CD4-positive, CD25-positive, alpha-beta regulatory T cell (primary cell): ENCODE results near the gene RASSF8. TPM values are rescaled to one million over a fixed set of nuclear protein-coding genes. Genes with fewer than 3 reads are reported as not detected.

ENCODE experiments used
- ATAC-seq, 2 donors: fragments of 150-1000 bp; cut with Tn5 transposase; one replicate each; pipeline ENCODE4 v1.10.0; 2021; ENCODE audit warnings: low read depth in 2 of 2, moderate number of reproducible peaks in 2 of 2, moderate library complexity in 1 of 2
- DNase-seq, 3 donors: peaks; one replicate each; pipeline versions ENCODE4 v3.0.0 to v3.0.0-alpha.2; 2012 to 2022; ENCODE audit warnings: mixed read lengths in 1 of 3
- H3K27ac ChIP-seq: one replicate; pipeline ENCODE4 v1.7.0; 2013; ENCODE audit warnings: mild to moderate bottlenecking, low read length; ENCODE audit not compliant: insufficient read depth, poor library complexity, severe bottlenecking
- H3K27me3 ChIP-seq: one replicate; pipeline ENCODE4 v1.7.0; 2013; ENCODE audit warnings: low read length; ENCODE audit not compliant: control insufficient read depth, insufficient read depth
- H3K36me3 ChIP-seq: one replicate; pipeline ENCODE4 v1.7.0; 2013; ENCODE audit warnings: mild to moderate bottlenecking, low read length, moderate library complexity; ENCODE audit not compliant: control insufficient read depth, insufficient read depth
- H3K4me1 ChIP-seq: 2 replicates; pipeline ENCODE4 v1.7.0; 2013; ENCODE audit warnings: mild to moderate bottlenecking, low read length; ENCODE audit not compliant: insufficient read depth, control insufficient read depth, poor library complexity, severe bottlenecking
- H3K4me3 ChIP-seq: one replicate; pipeline ENCODE4 v1.7.0; 2013; ENCODE audit warnings: low read depth, mild to moderate bottlenecking, low read length, moderate library complexity
- H3K9me3 ChIP-seq, 2 experiments: 1 replicate in 1 of 2; 2 replicates in 1 of 2; pipeline ENCODE4 v1.7.0; 2013; ENCODE audit warnings: low read length in 2 of 2, mild to moderate bottlenecking in 1 of 2, moderate library complexity in 1 of 2; ENCODE audit not compliant: control insufficient read depth in 2 of 2
- H3K27ac Mint-ChIP-seq, 3 donors: one replicate each; pipeline ENCODE4 v1.8.0; 2020 to 2022; ENCODE audit warnings: mild to moderate bottlenecking in 3 of 3, mixed read lengths in 3 of 3, moderate library complexity in 2 of 3
- H3K27me3 Mint-ChIP-seq: one replicate; pipeline ENCODE4 v1.8.0; 2022; ENCODE audit warnings: mild to moderate bottlenecking, mixed read lengths
- H3K36me3 Mint-ChIP-seq: one replicate; pipeline ENCODE4 v1.8.0; 2020; ENCODE audit warnings: mixed read lengths
- H3K4me1 Mint-ChIP-seq, 4 donors: one replicate each; pipeline ENCODE4 v1.8.0; 2020 to 2022; ENCODE audit warnings: mixed read lengths in 4 of 4, mild to moderate bottlenecking in 1 of 4
- H3K4me3 Mint-ChIP-seq, 4 donors: one replicate each; pipeline ENCODE4 v1.8.0; 2020 to 2022; ENCODE audit warnings: mild to moderate bottlenecking in 4 of 4, mixed read lengths in 4 of 4, moderate library complexity in 3 of 4
- H3K9me3 Mint-ChIP-seq, 7 donors: one replicate each; pipeline ENCODE4 v1.8.0; 2020 to 2022; ENCODE audit warnings: mixed read lengths in 7 of 7, mild to moderate bottlenecking in 3 of 7, moderate library complexity in 2 of 7
- polyA plus RNA-seq, 4 donors: library from polyadenylated mRNA; unstranded; fragments of 300-500 nt; fragmentation: Illumina TruSeq; gene quantifications; one replicate each; pipeline ENCODE4 v1.2.3, GENCODE V29; 2021
- total RNA-seq: library from RNA; stranded (reverse); gene quantifications from one replicate; pipeline ENCODE4 v1.2.3, GENCODE V29; 2022

Gene RASSF8
- total and polyA plus RNA-seq, 5 donors from 2014 or later: 0.20 TPM; not detected in 4

GRCh38 chr12:26032719-26033241 lies 74.3 kb downstream of the RASSF8 start:
- H3K4me1 ChIP-seq: no peaks in the 10 kb centered on the region
- Mint-ChIP-seq H3K27me3 (peaks cover 8% of the 10 kb centered on the region), H3K27ac (no peak overlapping the region), H3K4me1 (no peaks in the 10 kb centered on the region), H3K9me3 (no peaks in the 10 kb centered on the region), H3K36me3 (no peaks in the 10 kb centered on the region), H3K4me3 (no peak overlapping the region)
- H3K27me3 ChIP-seq: no peaks in the 10 kb centered on the region
- no peak overlapping the region for H3K27ac ChIP-seq
- ATAC-seq (no peak), DNase-seq (no peak)
- H3K36me3 ChIP-seq: no peaks in the 10 kb centered on the region
- H3K4me3 ChIP-seq: no peak overlapping the region
- H3K9me3 ChIP-seq: no peaks in the 10 kb centered on the region

DNA sequence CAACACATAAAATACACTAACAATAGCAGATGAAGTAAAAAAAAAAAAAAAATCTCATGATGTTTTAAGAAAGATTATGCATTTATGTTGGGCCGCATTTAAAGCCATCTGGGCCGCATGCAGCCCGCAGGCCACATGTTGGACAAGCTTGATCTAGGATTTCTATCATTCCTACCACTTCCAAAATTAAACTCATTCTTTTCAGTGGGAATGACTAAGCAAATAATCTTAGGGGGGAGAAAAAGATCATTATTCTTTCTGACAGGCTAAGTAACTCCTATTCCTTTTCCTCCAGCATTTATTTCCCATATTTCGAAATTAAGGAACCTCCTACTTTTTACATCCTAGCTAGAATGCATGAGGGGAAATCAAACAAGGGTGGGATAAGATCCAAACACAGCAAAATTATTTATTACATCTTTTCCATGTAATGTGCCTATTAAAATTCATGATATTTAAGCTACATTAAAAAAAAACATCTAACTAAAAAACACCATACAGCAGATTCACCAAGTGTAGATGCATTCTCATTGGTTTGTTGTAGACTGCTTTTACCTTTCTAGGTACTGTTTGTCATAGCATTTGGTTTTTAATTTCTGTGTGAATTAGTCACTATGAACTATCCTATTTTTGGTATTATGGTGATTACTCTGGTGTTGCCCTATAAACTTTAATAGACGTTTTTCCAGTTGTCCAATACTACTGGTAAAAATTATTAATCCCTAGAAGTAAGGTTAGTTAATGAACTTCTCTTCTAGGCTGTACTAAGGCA lies 76.1 kb downstream of the RASSF8 start:
- Mint-ChIP-seq H3K9me3 (no peaks in the 10 kb centered on the region), H3K4me3 (no peak overlapping the region)

GRCh38 chr12:26036877-26037276 lies 78.4 kb downstream of the RASSF8 start:
- H3K4me1 Mint-ChIP-seq: no peaks in the 10 kb centered on the region
- no peaks in the 10 kb centered on the region for H3K9me3 Mint-ChIP-seq
- Histone ChIP-seq H3K36me3 (no peaks in the 10 kb centered on the region), H3K27ac (no peak overlapping the region), H3K4me1 (no peaks in the 10 kb centered on the region), H3K4me3 (no peak overlapping the region), H3K27me3 (no peaks in the 10 kb centered on the region), H3K9me3 (no peaks in the 10 kb centered on the region)
- no peak for DNase-seq
- no peak overlapping the region for H3K4me3 Mint-ChIP-seq
- H3K36me3 Mint-ChIP-seq: no peaks in the 10 kb centered on the region
- no peak for ATAC-seq
- H3K27ac Mint-ChIP-seq: no peak overlapping the region
- peaks cover 6% of the 10 kb centered on the region for H3K27me3 Mint-ChIP-seq

More for the DNA sequence above, 76.1 kb downstream of the RASSF8 start:
- no peaks in the 10 kb centered on the region for H3K4me1 Mint-ChIP-seq
- H3K27me3 Mint-ChIP-seq: peaks cover 6% of the 10 kb centered on the region
- H3K4me1 ChIP-seq: no peaks in the 10 kb centered on the region
- no peak overlapping the region for H3K4me3 ChIP-seq
- DNase-seq (no peak), ATAC-seq (no peak)
- H3K27me3 ChIP-seq: no peaks in the 10 kb centered on the region
- no peak overlapping the region for H3K27ac ChIP-seq
- no peaks in the 10 kb centered on the region for H3K9me3 ChIP-seq
- no peaks in the 10 kb centered on the region for H3K36me3 ChIP-seq
- H3K27ac Mint-ChIP-seq: no peak overlapping the region
- H3K36me3 Mint-ChIP-seq: no peaks in the 10 kb centered on the region

DNA sequence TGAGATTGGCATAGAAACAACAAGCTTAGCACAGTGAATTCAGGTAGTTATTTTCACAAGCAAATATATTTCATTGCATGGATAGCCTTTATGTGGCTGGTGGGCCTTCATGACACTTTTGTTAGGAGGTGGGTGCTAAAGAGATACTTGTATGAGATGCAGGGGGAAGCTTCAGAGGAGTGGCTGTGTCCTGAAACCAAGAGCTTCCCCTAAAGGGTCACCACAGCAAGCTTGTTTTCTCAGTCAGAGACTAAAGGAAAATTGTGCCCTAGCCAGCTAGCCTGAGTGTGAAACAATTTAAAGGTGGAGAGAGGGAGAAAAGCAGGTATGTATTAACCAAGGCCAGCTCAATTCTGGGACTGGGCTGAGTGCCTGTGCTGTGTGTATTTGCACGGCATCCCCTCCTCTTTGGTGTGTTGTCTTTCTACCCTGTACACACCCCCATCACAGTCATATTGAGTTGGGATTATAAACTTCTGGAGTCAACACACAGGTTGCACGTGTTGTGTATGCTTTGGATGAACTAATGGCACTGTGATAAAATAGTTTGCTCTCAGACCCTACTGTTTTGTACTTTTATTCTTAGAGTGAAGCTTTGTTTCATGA lies 79.2 kb downstream of the RASSF8 start:
- ATAC-seq (no peak), DNase-seq (no peak)
- no peak overlapping the region for H3K27ac ChIP-seq
- no peaks in the 10 kb centered on the region for H3K36me3 ChIP-seq
- H3K9me3 Mint-ChIP-seq: no peaks in the 10 kb centered on the region
- no peak overlapping the region for H3K4me3 Mint-ChIP-seq
- H3K36me3 Mint-ChIP-seq: no peaks in the 10 kb centered on the region
- peaks cover 5% of the 10 kb centered on the region for H3K27me3 Mint-ChIP-seq
- H3K27me3 ChIP-seq: no peaks in the 10 kb centered on the region
- no peak overlapping the region for H3K4me3 ChIP-seq
- no peaks in the 10 kb centered on the region for H3K4me1 Mint-ChIP-seq
- no peaks in the 10 kb centered on the region for H3K9me3 ChIP-seq
- no peak overlapping the region for H3K27ac Mint-ChIP-seq
- H3K4me1 ChIP-seq: no peaks in the 10 kb centered on the region

- H3K4me1 ChIP-seq: no peaks in the 10 kb centered on the region
- no peak for DNase-seq
- H3K9me3 ChIP-seq: no peaks in the 10 kb centered on the region
- H3K27ac Mint-ChIP-seq: no peak overlapping the region
- no peaks in the 10 kb centered on the region for H3K36me3 Mint-ChIP-seq
- peaks cover 6% of the 10 kb centered on the region for H3K27me3 Mint-ChIP-seq
- no peak overlapping the region for H3K4me3 Mint-ChIP-seq
- H3K27ac ChIP-seq: no peak overlapping the region
- no peaks in the 10 kb centered on the region for H3K36me3 ChIP-seq
- ATAC-seq: no peak
- peaks cover 0 to 2% (median 0%) of the 10 kb centered on the region in 7 donors for H3K9me3 Mint-ChIP-seq
- peaks cover 4% of the 10 kb centered on the region for H3K27me3 ChIP-seq
- no peaks in the 10 kb centered on the region for H3K4me1 Mint-ChIP-seq
- no peak overlapping the region for H3K4me3 ChIP-seq
Measured at GRCh38 chr12:26042645-26043044, 84.2 kb downstream of the RASSF8 start.

- no peaks in the 10 kb centered on the region for H3K4me1 ChIP-seq
- H3K36me3 ChIP-seq: no peaks in the 10 kb centered on the region
- no peak for DNase-seq
Measured at GRCh38 chr12:26043135-26044006, 84.9 kb downstream of the RASSF8 start.

DNA sequence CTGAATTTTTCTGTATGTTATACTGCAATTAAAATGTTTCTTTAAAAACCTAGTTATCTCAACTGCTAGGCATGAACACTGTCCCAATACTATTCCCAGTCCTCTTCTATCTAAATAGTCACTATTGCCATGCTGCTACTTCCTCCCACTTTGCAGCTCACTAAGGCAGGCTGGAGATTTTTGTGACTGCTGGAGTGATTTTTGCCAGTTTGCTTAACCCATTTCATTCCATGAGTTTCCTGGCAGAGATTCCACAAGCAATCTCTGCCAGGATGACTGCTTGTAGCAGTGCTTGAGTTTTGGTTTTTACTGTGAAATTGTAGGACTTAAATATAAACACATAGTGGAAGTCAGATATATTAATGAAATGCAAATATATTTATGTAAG lies 85.5 kb downstream of the RASSF8 start:
- Mint-ChIP-seq H3K4me3 (no peak overlapping the region), H3K9me3 (peaks cover 0 to 3% (median 0%) of the 10 kb centered on the region in 7 donors), H3K27ac (no peak overlapping the region), H3K4me1 (no peaks in the 10 kb centered on the region), H3K27me3 (peaks cover 6% of the 10 kb centered on the region), H3K36me3 (no peaks in the 10 kb centered on the region)
- H3K36me3 ChIP-seq: no peaks in the 10 kb centered on the region
- H3K4me1 ChIP-seq: no peaks in the 10 kb centered on the region
- H3K4me3 ChIP-seq: no peak overlapping the region
- H3K27me3 ChIP-seq: peaks cover 4% of the 10 kb centered on the region
- ATAC-seq (no peak), DNase-seq (no peak)
- H3K27ac ChIP-seq: no peak overlapping the region
- no peaks in the 10 kb centered on the region for H3K9me3 ChIP-seq

More at GRCh38 chr12:26043135-26044006, 84.9 kb downstream of the RASSF8 start:
- H3K4me3 Mint-ChIP-seq: no peak overlapping the region
- H3K27ac Mint-ChIP-seq: no peak overlapping the region
- no peak for ATAC-seq
- peaks cover 4% of the 10 kb centered on the region for H3K27me3 ChIP-seq
- H3K27me3 Mint-ChIP-seq: peaks cover 6% of the 10 kb centered on the region
- no peak overlapping the region for H3K27ac ChIP-seq
- H3K4me3 ChIP-seq: no peak overlapping the region
- no peaks in the 10 kb centered on the region for H3K4me1 Mint-ChIP-seq
- H3K36me3 Mint-ChIP-seq: no peaks in the 10 kb centered on the region
- no peaks in the 10 kb centered on the region for H3K9me3 ChIP-seq
- H3K9me3 Mint-ChIP-seq: peaks cover 0 to 3% (median 0%) of the 10 kb centered on the region in 7 donors
